GM19351 (cell line): ENCODE measurements around the gene IMPACT.

ENCODE experiments used
- ATAC-seq: cut with Tn5 transposase; IDR thresholded peaks from one replicate; pipeline ENCODE4 v1.9.1; 2021; ENCODE audit warnings: mild to moderate bottlenecking, moderate library complexity; ENCODE audit not compliant: unreplicated experiment

The IMPACT gene

GRCh38 chr18:24420551-24420950 lies 5.9 kb upstream of the IMPACT start:
- ATAC-seq: no peak

GRCh38 chr18:24421831-24422230 lies 4.6 kb upstream of the IMPACT start:
- ATAC-seq: no peak

- ATAC-seq: no peak
Observed at GRCh38 chr18:24426073-24426397, 435 bp upstream of the IMPACT start.

- no peak for ATAC-seq
Observed at GRCh38 chr18:24427484-24427883, 1.0 kb downstream of the IMPACT start.

- ATAC-seq: no peak
Observed at GRCh38 chr18:24428709-24429108, 2.2 kb downstream of the IMPACT start.

- no peak for ATAC-seq
Observed at GRCh38 chr18:24429188-24429587, 2.7 kb downstream of the IMPACT start.

- no peak for ATAC-seq
Observed at GRCh38 chr18:24432618-24433017, 6.1 kb downstream of the IMPACT start.

GRCh38 chr18:24436939-24437338 lies 10.5 kb downstream of the IMPACT start:
- ATAC-seq: no peak

GRCh38 chr18:24443870-24444269 lies 17.4 kb downstream of the IMPACT start:
- peak; percentile 75 for ATAC-seq

GRCh38 chr18:24446453-24446852 lies 20.0 kb downstream of the IMPACT start:
- ATAC-seq: peak; percentile 71

- ATAC-seq: no peak
Observed at GRCh38 chr18:24446953-24447538, 20.6 kb downstream of the IMPACT start.

- ATAC-seq: no peak
Observed at GRCh38 chr18:24447961-24448360, 21.5 kb downstream of the IMPACT start.

GRCh38 chr18:24456549-24456948 lies 30.1 kb downstream of the IMPACT start:
- ATAC-seq: peak; percentile 93

GRCh38 chr18:24459772-24460171 lies 33.3 kb downstream of the IMPACT start:
- no peak for ATAC-seq

GRCh38 chr18:24460388-24460787 lies 33.9 kb downstream of the IMPACT start, which contains the start of gene HRH4:
TSS of gene HRH4 (plus strand) at chr18:24460637. CDS start at chr18:24460729, 92 bp downstream.
- no peak for ATAC-seq

GRCh38 chr18:24461996-24462395 lies 35.5 kb downstream of the IMPACT start:
- no peak for ATAC-seq

- no peak for ATAC-seq
Observed at GRCh38 chr18:24462838-24463775, 36.6 kb downstream of the IMPACT start.

- no peak for ATAC-seq
Observed at GRCh38 chr18:24465486-24465885, 39.0 kb downstream of the IMPACT start.

- ATAC-seq: no peak
Observed at GRCh38 chr18:24466771-24467170, 40.3 kb downstream of the IMPACT start.

- ATAC-seq: no peak
Observed at GRCh38 chr18:24470022-24470618, 43.6 kb downstream of the IMPACT start.

- no peak for ATAC-seq
Observed at GRCh38 chr18:24470805-24471204, 44.3 kb downstream of the IMPACT start.

GRCh38 chr18:24472591-24472990 lies 46.1 kb downstream of the IMPACT start:
- no peak for ATAC-seq
